Fibroblast of lung (primary cell): Measurements from ENCODE around the gene RFTN2. TPM values are rescaled to one million over a fixed set of nuclear protein-coding genes. Genes with fewer than 3 reads are reported as not detected.

Experiments
- DNase-seq, 2 donors: peaks; one replicate each; pipeline versions ENCODE4 v3.0.0 to v3.0.0-alpha.2; 2010; ENCODE audit warnings: low read depth in 2 of 2
- H2AFZ ChIP-seq: 2 replicates; pipeline ENCODE4 v1.5.1; 2012; ENCODE audit warnings: low read length, control low read depth, inconsistent platforms
- H3K27ac ChIP-seq: 2 replicates; pipeline ENCODE4 v1.5.1; 2011; ENCODE audit warnings: low read length, control low read depth; ENCODE audit not compliant: insufficient read depth
- H3K27me3 ChIP-seq: 2 replicates; pipeline ENCODE4 v1.5.1; 2011; ENCODE audit warnings: mild to moderate bottlenecking, low read length; ENCODE audit not compliant: control insufficient read depth, insufficient read depth
- H3K36me3 ChIP-seq: 2 replicates; pipeline ENCODE4 v1.5.1; 2011; ENCODE audit warnings: low read length; ENCODE audit not compliant: control insufficient read depth, insufficient read depth
- H3K4me1 ChIP-seq: 2 replicates; pipeline ENCODE4 v1.5.1; 2011; ENCODE audit warnings: low read length; ENCODE audit not compliant: control insufficient read depth, insufficient read depth; ENCODE audit errors: extremely low read depth
- H3K4me2 ChIP-seq: 2 replicates; pipeline ENCODE4 v1.5.1; 2011; ENCODE audit warnings: low read length, control low read depth; ENCODE audit not compliant: insufficient read depth; ENCODE audit errors: extremely low read depth
- H3K4me3 ChIP-seq, 4 experiments: fragments of 200-600 bp in 1 of 4; sonication (generic) in 1 of 4; replicated peaks in 1 of 4; 2 replicates each; pipeline ENCODE4 v1.5.1; 2011 to 2016; ENCODE audit warnings: low read length in 4 of 4, low read depth in 3 of 4, mild to moderate bottlenecking in 3 of 4, control low read depth in 2 of 4, inconsistent platforms in 1 of 4, mixed read lengths in 1 of 4; ENCODE audit not compliant: insufficient read depth in 1 of 4; ENCODE audit errors: control extremely low read depth in 1 of 4
- H3K79me2 ChIP-seq: 2 replicates; pipeline ENCODE4 v1.5.1; 2012; ENCODE audit warnings: mild to moderate bottlenecking, low read length, inconsistent platforms; ENCODE audit not compliant: control insufficient read depth, insufficient read depth
- H3K9ac ChIP-seq: 2 replicates; pipeline ENCODE4 v1.5.1; 2011; ENCODE audit warnings: mild to moderate bottlenecking, low read length, control low read depth; ENCODE audit not compliant: insufficient read depth
- H3K9me3 ChIP-seq: 2 replicates; pipeline ENCODE4 v1.5.1; 2012; ENCODE audit warnings: low read depth, low read length; ENCODE audit not compliant: control insufficient read depth, insufficient read depth
- H4K20me1 ChIP-seq: 2 replicates; pipeline ENCODE4 v1.5.1; 2011; ENCODE audit warnings: low read length; ENCODE audit not compliant: control insufficient read depth, insufficient read depth; ENCODE audit errors: extremely low read depth
- CTCF ChIP-seq, 2 donors: IDR thresholded peaks in 1 of 2; conservative IDR thresholded peaks in 1 of 2; 1 replicate in 1 of 2; 2 replicates in 1 of 2; pipeline ENCODE4 v1.5.1; 2011 to 2012; ENCODE audit warnings: low read length in 2 of 2, control low read depth in 1 of 2, inconsistent platforms in 1 of 2, low read depth in 1 of 2, mild to moderate bottlenecking in 1 of 2
- EZH2 ChIP-seq: IDR thresholded peaks from 2 replicates; pipeline ENCODE4 v1.5.1; 2012; ENCODE audit warnings: low read length, control low read depth, mild to moderate bottlenecking; ENCODE audit errors: missing control alignments
- polyA plus RNA-seq, 2 donors: library from polyadenylated mRNA; depleted of rRNA in 1 of 2; stranded (reverse) in 1 of 2; unstranded in 1 of 2; fragments of >200 nt; gene quantifications; 2 replicates each; pipeline ENCODE4 v1.2.1, GENCODE V29; 2011 to 2012; ENCODE audit warnings: missing spikeins in 1 of 2
- total RNA-seq: library from RNA; depleted of rRNA; stranded (reverse); fragments of >200 nt; gene quantifications from 2 replicates; pipeline ENCODE4 v1.2.1, GENCODE V29; 2014

Gene RFTN2
- total and polyA plus RNA-seq, 2 donors (not counting 1 experiment from before 2014, with no cell fraction given): 0.95 to 10.2 TPM

GRCh38 chr2:197575987-197576386 lies 99.4 kb downstream of the RFTN2 start:
- H3K9ac ChIP-seq: no peak overlapping the region
- TF ChIP-seq CTCF (conservative IDR thresholded peaks at IDR 0.05 in 1 of 2, IDR thresholded peaks at IDR 0.05 in 1 of 2; ENCODE audit: low read depth in 1 of 2, low read length in 2 of 2) (no peak), EZH2 (no peak)
- no peaks in the 10 kb centered on the region for H3K27me3 ChIP-seq
- no peaks in the 10 kb centered on the region for H3K36me3 ChIP-seq
- peak; percentile 2 to 56 for DNase-seq
- H2AFZ ChIP-seq: no peak overlapping the region
- H3K4me1 ChIP-seq: no peaks in the 10 kb centered on the region
- no peak overlapping the region for H3K4me3 ChIP-seq
- H3K27ac ChIP-seq: no peak overlapping the region
- no peaks in the 10 kb centered on the region for H3K9me3 ChIP-seq
- no peaks in the 10 kb centered on the region for H4K20me1 ChIP-seq
- no peak overlapping the region for H3K4me2 ChIP-seq
- no peaks in the 10 kb centered on the region for H3K79me2 ChIP-seq

- no peaks in the 10 kb centered on the region for H3K9me3 ChIP-seq
- no peak overlapping the region for H3K4me2 ChIP-seq
- H3K27me3 ChIP-seq: no peaks in the 10 kb centered on the region
- H2AFZ ChIP-seq: no peak overlapping the region
- H3K4me1 ChIP-seq: no peaks in the 10 kb centered on the region
- H3K27ac ChIP-seq: no peak overlapping the region
- H3K4me3 ChIP-seq: no peak overlapping the region
- no peaks in the 10 kb centered on the region for H3K36me3 ChIP-seq
- no peaks in the 10 kb centered on the region for H3K79me2 ChIP-seq
- no peak for DNase-seq
- TF ChIP-seq CTCF (conservative IDR thresholded peaks at IDR 0.05 in 1 of 2, IDR thresholded peaks at IDR 0.05 in 1 of 2; ENCODE audit: low read depth in 1 of 2, low read length in 2 of 2): no peak
- no peak for TF ChIP-seq EZH2
- no peaks in the 10 kb centered on the region for H4K20me1 ChIP-seq
- no peak overlapping the region for H3K9ac ChIP-seq
Measured at GRCh38 chr2:197573608-197574007, 101.8 kb downstream of the RFTN2 start.

- no peaks in the 10 kb centered on the region for H4K20me1 ChIP-seq
- no peaks in the 10 kb centered on the region for H3K4me1 ChIP-seq
- no peak overlapping the region for H3K4me2 ChIP-seq
- H3K27me3 ChIP-seq: no peaks in the 10 kb centered on the region
- H3K27ac ChIP-seq: no peak overlapping the region
- H3K9ac ChIP-seq: no peak overlapping the region
- DNase-seq: peak; percentile 44 to 81
- TF ChIP-seq EZH2 (no peak), CTCF (conservative IDR thresholded peaks at IDR 0.05 in 1 of 2, IDR thresholded peaks at IDR 0.05 in 1 of 2; ENCODE audit: low read depth in 1 of 2, low read length in 2 of 2) (no peak)
- no peak overlapping the region for H2AFZ ChIP-seq
- no peak overlapping the region for H3K4me3 ChIP-seq
- H3K9me3 ChIP-seq: no peaks in the 10 kb centered on the region
- H3K36me3 ChIP-seq: no peaks in the 10 kb centered on the region
- H3K79me2 ChIP-seq: no peaks in the 10 kb centered on the region
Measured at GRCh38 chr2:197571627-197572271, 103.6 kb downstream of the RFTN2 start.
